ENCODE data around the gene MRC2. TPM values are rescaled to one million over a fixed set of nuclear protein-coding genes. Genes with fewer than 3 reads are reported as not detected.

Gene MRC2
- total RNA-seq, 2 donors from 2014 or later: 184 to 242 TPM

GRCh38 chr17:62674841-62675240 lies 47.4 kb downstream of the MRC2 start:
- H3K4me1 ChIP-seq (ENCODE audit: control insufficient read depth in 1 of 2, low read depth in 2 of 2): peaks cover 0 to 29% of the 10 kb centered on the region in 2 donors
- ATAC-seq (ENCODE audit: insufficient number of reproducible peaks, low FRiP score, low read depth) (no peak), DNase-seq (ENCODE audit: low spot score) (no peak)

DNA sequence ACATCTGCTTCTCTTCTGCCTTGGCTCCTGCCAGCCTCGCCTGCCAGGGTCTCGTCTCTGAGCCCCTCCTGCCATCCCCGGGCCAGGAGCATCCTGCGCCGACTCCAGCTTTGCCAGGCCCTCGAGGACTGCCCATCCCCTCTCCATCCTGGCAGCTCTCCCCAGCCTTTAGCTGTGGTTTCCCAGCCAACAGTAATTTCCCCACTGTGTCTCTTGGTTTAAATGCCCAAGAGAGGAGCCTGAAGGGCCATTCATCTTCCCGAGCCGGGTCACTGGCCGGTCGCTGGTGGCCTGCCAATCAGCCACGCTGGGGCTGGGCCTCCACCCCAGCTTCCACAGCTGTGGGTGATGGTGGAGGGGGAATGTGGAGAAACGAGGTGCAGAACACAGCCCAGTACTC lies 47.8 kb downstream of the MRC2 start:
- Histone ChIP-seq H3K36me3 (peaks cover 25% of the 10 kb centered on the region), H3K4me1 (ENCODE audit: control insufficient read depth in 1 of 2, low read depth in 2 of 2) (peaks cover 0 to 29% of the 10 kb centered on the region in 2 donors), H3K4me3 (no peak overlapping the region), H3K27ac (peak overlapping the region; percentile 9 to 15), H3K27me3 (replicated peaks; ENCODE audit: insufficient read depth) (no peaks in the 10 kb centered on the region), H3K9me3 (no peaks in the 10 kb centered on the region)
- ATAC-seq (ENCODE audit: insufficient number of reproducible peaks, low FRiP score, low read depth) (no peak), DNase-seq (ENCODE audit: low spot score) (no peak)
- TF ChIP-seq, protein P1, sequence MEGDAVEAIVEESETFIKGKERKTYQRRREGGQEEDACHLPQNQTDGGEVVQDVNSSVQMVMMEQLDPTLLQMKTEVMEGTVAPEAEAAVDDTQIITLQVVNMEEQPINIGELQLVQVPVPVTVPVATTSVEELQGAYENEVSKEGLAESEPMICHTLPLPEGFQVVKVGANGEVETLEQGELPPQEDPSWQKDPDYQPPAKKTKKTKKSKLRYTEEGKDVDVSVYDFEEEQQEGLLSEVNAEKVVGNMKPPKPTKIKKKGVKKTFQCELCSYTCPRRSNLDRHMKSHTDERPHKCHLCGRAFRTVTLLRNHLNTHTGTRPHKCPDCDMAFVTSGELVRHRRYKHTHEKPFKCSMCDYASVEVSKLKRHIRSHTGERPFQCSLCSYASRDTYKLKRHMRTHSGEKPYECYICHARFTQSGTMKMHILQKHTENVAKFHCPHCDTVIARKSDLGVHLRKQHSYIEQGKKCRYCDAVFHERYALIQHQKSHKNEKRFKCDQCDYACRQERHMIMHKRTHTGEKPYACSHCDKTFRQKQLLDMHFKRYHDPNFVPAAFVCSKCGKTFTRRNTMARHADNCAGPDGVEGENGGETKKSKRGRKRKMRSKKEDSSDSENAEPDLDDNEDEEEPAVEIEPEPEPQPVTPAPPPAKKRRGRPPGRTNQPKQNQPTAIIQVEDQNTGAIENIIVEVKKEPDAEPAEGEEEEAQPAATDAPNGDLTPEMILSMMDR (IDR thresholded peaks at IDR 0.05): no peak

More at GRCh38 chr17:62674841-62675240, 47.4 kb downstream of the MRC2 start:
- peaks cover 29% of the 10 kb centered on the region for H3K36me3 ChIP-seq
- peak overlapping the region; percentile 9 to 15 for H3K27ac ChIP-seq
- H3K27me3 ChIP-seq (replicated peaks; ENCODE audit: insufficient read depth): no peaks in the 10 kb centered on the region
- H3K9me3 ChIP-seq: no peaks in the 10 kb centered on the region
- TF ChIP-seq, protein P1 (IDR thresholded peaks at IDR 0.05): no peak
- H3K4me3 ChIP-seq: no peak overlapping the region

DNA sequence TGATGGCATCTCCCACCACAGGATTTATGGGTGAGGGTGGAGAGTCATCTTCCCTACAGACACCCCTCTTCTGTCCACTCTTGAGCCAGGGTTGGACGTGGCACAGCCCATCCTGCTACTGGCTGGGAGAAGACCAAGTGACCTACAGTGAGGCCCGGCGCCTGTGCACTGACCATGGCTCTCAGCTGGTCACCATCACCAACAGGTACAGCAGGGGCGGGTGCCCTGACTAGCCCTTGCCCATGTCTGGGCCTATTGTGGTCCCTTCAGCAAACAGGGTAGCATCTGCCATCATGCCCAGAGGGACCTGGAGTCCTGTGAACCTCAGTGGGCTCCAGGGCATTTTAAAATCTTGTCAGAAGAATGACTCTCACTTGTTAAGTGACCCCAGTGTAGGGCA lies 48.2 kb downstream of the MRC2 start:
- ATAC-seq (ENCODE audit: insufficient number of reproducible peaks, low FRiP score, low read depth) (no peak), DNase-seq (ENCODE audit: low spot score) (no peak)
- H3K36me3 ChIP-seq: peaks cover 25% of the 10 kb centered on the region
- H3K9me3 ChIP-seq: no peaks in the 10 kb centered on the region
- TF ChIP-seq, protein P1 (IDR thresholded peaks at IDR 0.05): no peak
- no peaks in the 10 kb centered on the region for H3K27me3 ChIP-seq (replicated peaks; ENCODE audit: insufficient read depth)
- H3K4me3 ChIP-seq: no peak overlapping the region
- no peak overlapping the region for H3K27ac ChIP-seq
- peaks cover 0 to 30% of the 10 kb centered on the region in 2 donors for H3K4me1 ChIP-seq (ENCODE audit: control insufficient read depth in 1 of 2, low read depth in 2 of 2)

DNA sequence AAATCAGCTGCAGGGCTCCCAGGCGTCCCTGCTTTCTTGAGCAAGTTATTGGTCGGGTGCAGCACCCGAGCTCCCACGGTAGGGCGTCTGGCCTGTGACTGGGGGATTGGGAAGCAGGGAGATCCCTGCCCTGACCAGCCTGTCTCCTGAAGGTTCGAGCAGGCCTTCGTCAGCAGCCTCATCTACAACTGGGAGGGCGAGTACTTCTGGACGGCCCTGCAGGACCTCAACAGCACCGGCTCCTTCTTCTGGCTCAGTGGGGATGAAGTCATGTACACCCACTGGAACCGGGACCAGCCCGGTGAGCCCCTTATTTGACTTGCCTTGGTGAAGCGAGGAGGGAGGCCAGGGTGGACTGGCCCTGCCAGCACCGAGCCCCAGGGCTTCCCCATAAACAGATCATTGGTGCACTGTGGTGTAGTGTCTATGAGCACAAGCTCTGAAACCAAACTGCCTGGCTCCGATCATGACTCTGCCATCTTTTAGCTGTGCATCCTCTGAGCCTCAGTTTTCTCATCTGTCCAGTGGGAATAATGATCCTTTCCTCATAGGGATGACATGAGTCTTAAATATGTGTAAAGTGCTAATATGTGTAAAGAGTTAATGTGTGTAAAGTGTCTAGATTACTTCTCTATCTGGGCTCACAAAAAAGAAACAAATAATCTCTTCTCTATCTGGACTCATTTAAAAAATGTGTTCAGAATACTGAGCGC lies 48.9 kb downstream of the MRC2 start:
- no peak for ATAC-seq (ENCODE audit: insufficient number of reproducible peaks, low FRiP score, low read depth)
- Histone ChIP-seq H3K36me3 (peaks cover 25% of the 10 kb centered on the region), H3K27me3 (replicated peaks; ENCODE audit: insufficient read depth) (no peaks in the 10 kb centered on the region), H3K27ac (no peak overlapping the region), H3K4me1 (ENCODE audit: control insufficient read depth in 1 of 2, low read depth in 2 of 2) (peaks cover 0 to 34% of the 10 kb centered on the region in 2 donors), H3K4me3 (no peak overlapping the region), H3K9me3 (no peaks in the 10 kb centered on the region)
- TF ChIP-seq, protein P1 (IDR thresholded peaks at IDR 0.05): no peak
- DNase-seq (ENCODE audit: low spot score): no peak

DNA sequence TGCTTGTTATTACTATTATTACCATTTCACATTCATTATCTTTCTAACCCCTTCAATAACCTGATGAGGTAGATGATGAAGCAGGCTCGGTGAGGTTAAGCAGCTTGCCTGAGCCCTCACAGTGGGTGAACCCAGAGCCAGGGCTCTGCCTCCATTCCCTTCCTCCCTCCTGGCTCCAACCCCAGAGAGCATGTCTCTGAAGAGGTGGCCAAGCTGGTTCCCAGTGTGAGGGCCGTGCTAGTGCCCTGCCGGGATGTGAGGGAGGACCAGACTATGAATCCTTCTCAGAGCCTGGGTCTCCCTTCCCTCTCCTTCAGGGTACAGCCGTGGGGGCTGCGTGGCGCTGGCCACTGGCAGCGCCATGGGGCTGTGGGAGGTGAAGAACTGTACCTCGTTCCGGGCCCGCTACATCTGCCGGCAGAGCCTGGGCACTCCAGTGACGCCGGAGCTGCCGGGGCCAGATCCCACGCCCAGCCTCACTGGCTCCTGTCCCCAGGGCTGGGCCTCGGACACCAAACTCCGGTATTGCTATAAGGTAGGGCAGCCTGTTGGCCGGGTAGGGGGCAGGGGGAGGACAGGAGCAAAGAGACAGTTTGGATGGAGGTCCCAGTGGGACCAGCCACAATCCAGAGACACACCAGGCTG lies 49.6 kb downstream of the MRC2 start:
- DNase-seq (ENCODE audit: low spot score): no peak
- H3K4me3 ChIP-seq: no peak overlapping the region
- TF ChIP-seq, protein P1 (IDR thresholded peaks at IDR 0.05): no peak
- ATAC-seq (ENCODE audit: insufficient number of reproducible peaks, low FRiP score, low read depth): no peak
- H3K27me3 ChIP-seq (replicated peaks; ENCODE audit: insufficient read depth): no peaks in the 10 kb centered on the region
- H3K36me3 ChIP-seq: peaks cover 25% of the 10 kb centered on the region
- H3K27ac ChIP-seq: no peak overlapping the region
- H3K9me3 ChIP-seq: no peaks in the 10 kb centered on the region
- H3K4me1 ChIP-seq (ENCODE audit: control insufficient read depth in 1 of 2, low read depth in 2 of 2): peaks cover 1 to 34% of the 10 kb centered on the region in 2 donors

Measured in thoracic aorta (tissue), 2 donors.